AG04450 (cell line): ENCODE measurements around the gene HERC2. TPM values are rescaled to one million over a fixed set of nuclear protein-coding genes. Genes with fewer than 3 reads are reported as not detected.

Experiments used
- CTCF ChIA-PET: fragments of 300-600, 350-600 bp; formaldehyde crosslinking; extraction: SDS; loops from one replicate; lab custom pipeline; 2022; ENCODE audit warnings: antibody characterized with exemption, inconsistent platforms; lab: Charles Lee
- POLR2A ChIA-PET: fragments of 350-600 bp; formaldehyde crosslinking; extraction: SDS; loops from one replicate; lab custom pipeline; 2021; ENCODE audit warnings: antibody characterized with exemption, inconsistent platforms; lab: Yijun Ruan, JAX
- DNase-seq: peaks from one replicate; pipeline ENCODE4 v3.0.0-alpha.2; 2011; ENCODE audit warnings: low read depth, low spot score
- H3K27ac ChIP-seq: one replicate; pipeline ENCODE4 v1.5.1; 2012; ENCODE audit warnings: low read depth, low read length, control low read depth
- H3K27me3 ChIP-seq: one replicate; pipeline ENCODE4 v1.6.0; 2012; ENCODE audit warnings: low read length; ENCODE audit not compliant: control insufficient read depth, insufficient read depth
- H3K4me3 ChIP-seq: 2 replicates; pipeline ENCODE4 v1.5.1; 2011; ENCODE audit warnings: mild to moderate bottlenecking, low read depth, low read length, control low read depth
- H3K9me3 ChIP-seq: 2 replicates; pipeline ENCODE4 v1.5.1; 2012; ENCODE audit warnings: low read length; ENCODE audit not compliant: control insufficient read depth, insufficient read depth
- CTCF ChIP-seq: IDR thresholded peaks from 2 replicates; pipeline ENCODE4 v1.5.1; 2011; ENCODE audit warnings: low read depth, low read length, control low read depth, inconsistent platforms
- polyA plus RNA-seq: library from polyadenylated mRNA; depleted of rRNA; stranded (reverse); fragments of >200 nt; gene quantifications from 2 replicates; pipeline ENCODE4 v1.2.3, GENCODE V29; 2011

Gene HERC2
- polyA plus RNA-seq, 1 experiment = 12.7 TPM

GRCh38 chr15:28129231-28129848 is 192.6 kb downstream of the HERC2 start:
- no peak for TF ChIP-seq CTCF
- ChIA-PET CTCF (interaction anchor here (0.6 kb wide), 1 partner anchor 1240 kb away, joined by 4 read pairs; no protein-coding TSS in a partner anchor), POLR2A (no interaction called here)
- Histone ChIP-seq H3K9me3 (no peaks in the 10 kb centered on the region), H3K4me3 (no peak overlapping the region), H3K27me3 (no peaks in the 10 kb centered on the region), H3K27ac (no peak overlapping the region)
- no peak for DNase-seq

GRCh38 chr15:28128031-28128430 is 193.9 kb downstream of the HERC2 start:
- POLR2A ChIA-PET = no interaction called here

GRCh38 chr15:28127036-28127435 is 194.9 kb downstream of the HERC2 start:
- H3K4me3 ChIP-seq = no peak overlapping the region
- no peak for DNase-seq
- no peaks in the 10 kb centered on the region for H3K27me3 ChIP-seq
- no peak for TF ChIP-seq CTCF
- CTCF ChIA-PET = interaction anchor here (0.5 to 3.8 kb wide), 9 partner anchors 9 to 133 kb away, joined by 3 to 40 read pairs (median 8); partner anchors contain the start of gene OCA2
- H3K9me3 ChIP-seq = no peaks in the 10 kb centered on the region
- POLR2A ChIA-PET = no interaction called here
- no peak overlapping the region for H3K27ac ChIP-seq

More at GRCh38 chr15:28128031-28128430, 193.9 kb downstream of the HERC2 start:
- no peak for TF ChIP-seq CTCF
- no peaks in the 10 kb centered on the region for H3K27me3 ChIP-seq
- no peak overlapping the region for H3K4me3 ChIP-seq
- CTCF ChIA-PET = interaction anchor here (3.4 kb wide), 1 partner anchor 12 kb away, joined by 40 read pairs; no protein-coding TSS in a partner anchor
- H3K27ac ChIP-seq = no peak overlapping the region
- H3K9me3 ChIP-seq = no peaks in the 10 kb centered on the region
- no peak for DNase-seq

- Histone ChIP-seq H3K9me3 (no peaks in the 10 kb centered on the region), H3K4me3 (no peak overlapping the region), H3K27me3 (no peaks in the 10 kb centered on the region), H3K27ac (no peak overlapping the region)
- TF ChIP-seq CTCF = peak; percentile 60
- ChIA-PET CTCF (interaction anchor here (0.6 to 3.8 kb wide), 24 partner anchors 10 to 134 kb away, joined by 3 to 40 read pairs (median 5); partner anchors contain the start of gene OCA2), POLR2A (no interaction called here)
- peak; percentile 24 for DNase-seq
Observed at GRCh38 chr15:28125673-28126651, 196.0 kb downstream of the HERC2 start.
